Endothelial cell of umbilical vein (primary cell): ENCODE data around the gene EMP2. TPM values are rescaled to one million over a fixed set of nuclear protein-coding genes. Genes with fewer than 3 reads are reported as not detected.

Experiments
- BruUV-seq: library from RNA; stranded (reverse); fragments of 400-500 nt; replicated peaks from 2 replicates; lab custom pipeline; 2021; lab: Mats Ljungman, UMichigan
- CTCF ChIA-PET: fragments of 300-600, 350-600 bp; sonication (Branson Sonifier 250); formaldehyde crosslinking; loops from one replicate; lab custom pipeline; 2021; ENCODE audit warnings: antibody characterized with exemption, inconsistent platforms; lab: Charles Lee
- POLR2A ChIA-PET: fragments of 300-600, 350-600 bp; sonication (Branson Sonifier 250); formaldehyde crosslinking; loops from one replicate; lab custom pipeline; 2021; ENCODE audit warnings: antibody characterized with exemption, inconsistent platforms; lab: Charles Lee
- DNase-seq: peaks from one replicate; pipeline ENCODE4 v3.0.0-alpha.2; 2011; ENCODE audit warnings: low read depth, low spot score
- FAIRE-seq: peaks from 2 replicates; lab custom pipeline; 2011; peaks lifted over from hg19 to GRCh38; lab: Jason Lieb, UNC
- H2AFZ ChIP-seq: 2 replicates; pipeline ENCODE4 v1.6.0; 2012; ENCODE audit warnings: low read depth, low read length, control low read depth, inconsistent platforms
- H3K27ac ChIP-seq: 2 replicates; pipeline ENCODE4 v1.5.1; 2011; ENCODE audit warnings: low read depth, mild to moderate bottlenecking, control low read depth, low read length, moderate library complexity; ENCODE audit not compliant: insufficient read depth
- H3K27me3 ChIP-seq, 2 experiments: 2 replicates each; pipeline versions ENCODE4 v1.6.0 to v1.6.1; 2011; ENCODE audit warnings: low read length in 2 of 2, mixed read lengths in 1 of 2; ENCODE audit not compliant: control insufficient read depth in 2 of 2, insufficient read depth in 2 of 2
- H3K36me3 ChIP-seq, 2 experiments: 2 replicates in 1 of 2; 3 replicates in 1 of 2; pipeline ENCODE4 v1.5.1; 2011; ENCODE audit warnings: low read length in 2 of 2, mild to moderate bottlenecking in 1 of 2, moderate library complexity in 1 of 2; ENCODE audit not compliant: control insufficient read depth in 2 of 2, insufficient read depth in 2 of 2; ENCODE audit errors: extremely low read depth in 1 of 2
- H3K4me1 ChIP-seq: 3 replicates; pipeline ENCODE4 v1.5.1; 2011; ENCODE audit warnings: mild to moderate bottlenecking, low read length; ENCODE audit not compliant: control insufficient read depth, insufficient read depth; ENCODE audit errors: extremely low read depth
- H3K4me2 ChIP-seq: 2 replicates; pipeline ENCODE4 v1.6.1; 2011; ENCODE audit warnings: low read length, control low read depth, mixed read lengths; ENCODE audit not compliant: insufficient read depth
- H3K4me3 ChIP-seq, 3 experiments: fragments of 200-600 bp in 1 of 3; sonication (generic), shearing (Covaris generic) in 1 of 3; replicated peaks in 1 of 3; 2 replicates each; pipeline ENCODE4 v1.5.1; 2011 to 2016; ENCODE audit warnings: control low read depth in 3 of 3, low read length in 3 of 3, mild to moderate bottlenecking in 2 of 3, inconsistent platforms in 1 of 3, low read depth in 1 of 3, moderate library complexity in 1 of 3; ENCODE audit not compliant: insufficient read depth in 1 of 3
- H3K79me2 ChIP-seq: 2 replicates; pipeline ENCODE4 v1.6.0; 2012; ENCODE audit warnings: low read length, inconsistent platforms; ENCODE audit not compliant: control insufficient read depth, insufficient read depth
- H3K9ac ChIP-seq: replicated peaks from 2 replicates; pipeline ENCODE3; 2011; ENCODE audit warnings: low read length, control low read depth; ENCODE audit not compliant: insufficient read depth; ENCODE audit errors: extremely low read depth
- H3K9me1 ChIP-seq: replicated peaks from 3 replicates; pipeline ENCODE4 v1.6.0; 2011; ENCODE audit warnings: mild to moderate bottlenecking, low read length; ENCODE audit not compliant: control insufficient read depth, insufficient read depth; ENCODE audit errors: extremely low read depth
- H3K9me3 ChIP-seq: replicated peaks from 2 replicates; pipeline ENCODE4 v1.5.1; 2012; ENCODE audit warnings: low read length, inconsistent platforms; ENCODE audit not compliant: control insufficient read depth, insufficient read depth
- H4K20me1 ChIP-seq: replicated peaks from 2 replicates; pipeline ENCODE3; 2011; ENCODE audit warnings: mild to moderate bottlenecking, low read length; ENCODE audit not compliant: control insufficient read depth, insufficient read depth; ENCODE audit errors: extremely low read depth
- CTCF ChIP-seq, 2 donors: IDR thresholded peaks; 1 replicate in 1 of 2; 2 replicates in 1 of 2; pipeline ENCODE4 v1.5.1; 2011; ENCODE audit warnings: low read length in 2 of 2, mild to moderate bottlenecking in 2 of 2, moderate library complexity in 2 of 2, control low read depth in 1 of 2, inconsistent platforms in 1 of 2, low read depth in 1 of 2; ENCODE audit not compliant: insufficient read depth in 1 of 2; ENCODE audit errors: extremely low read depth in 1 of 2
- EZH2 ChIP-seq: IDR thresholded peaks from 2 replicates; pipeline ENCODE4 v1.6.1; 2012; ENCODE audit warnings: borderline replicate concordance, low read depth, mild to moderate bottlenecking, moderate library complexity, low read length, inconsistent platforms; ENCODE audit not compliant: severe bottlenecking
- FOS ChIP-seq: IDR thresholded peaks from 2 replicates; pipeline ENCODE4 v1.6.1; 2011; ENCODE audit warnings: mild to moderate bottlenecking, low read length, moderate library complexity, borderline replicate concordance; ENCODE audit not compliant: insufficient read depth
- GATA2 ChIP-seq: IDR thresholded peaks from 2 replicates; pipeline ENCODE4 v1.7.0; 2011; ENCODE audit warnings: low read depth, mild to moderate bottlenecking, moderate library complexity, mixed read lengths, low read length; ENCODE audit not compliant: insufficient read length, insufficient read depth
- JUN ChIP-seq: IDR thresholded peaks from 2 replicates; pipeline ENCODE4 v1.6.1; 2011; ENCODE audit warnings: borderline replicate concordance, low read depth; ENCODE audit not compliant: insufficient read length, insufficient read depth
- MAX ChIP-seq: IDR thresholded peaks from 2 replicates; pipeline ENCODE4 v1.6.1; 2011; ENCODE audit not compliant: insufficient read depth, insufficient read length
- MYC ChIP-seq: IDR thresholded peaks from one replicate; pipeline ENCODE4 v1.6.1; 2011; ENCODE audit warnings: mild to moderate bottlenecking, low read depth, low read length
- POLR2A ChIP-seq: IDR thresholded peaks from 2 replicates; pipeline ENCODE4 v1.6.1; 2012; ENCODE audit warnings: low read depth, mild to moderate bottlenecking, control low read depth, low read length
- POLR2AphosphoS5 ChIP-seq: IDR thresholded peaks from 2 replicates; pipeline ENCODE4 v1.6.1; 2012; ENCODE audit warnings: low read depth, mild to moderate bottlenecking, control low read depth, low read length, moderate library complexity; ENCODE audit not compliant: insufficient read depth
- dilution Hi-C: fragments of 300-500 bp; cut with MboI; formaldehyde crosslinking; loops from one replicate; pipeline ENCODE4 v1.15.0; 2019; ENCODE audit warnings: low sequenced_read_pairs; ENCODE audit not compliant: extremely low pct_ligation_motif_present
- intact Hi-C: fragments of 100-400 bp; cut with micrococcal nuclease; formaldehyde crosslinking; loops from one replicate; pipeline ENCODE4 v1.10.0; 2022
- polyA plus RNA-seq, 4 experiments: library from polyadenylated mRNA; depleted of rRNA in 3 of 4; stranded (reverse) in 3 of 4; unstranded in 1 of 4; fragments of >200 nt; gene quantifications; 2 replicates each; pipeline versions ENCODE4 v1.2.1 to v1.2.3, GENCODE V29; 2011 to 2012; ENCODE audit warnings: missing spikeins in 1 of 4
- total RNA-seq: library from RNA; stranded (reverse); gene quantifications from 2 replicates; pipeline ENCODE4 v1.2.3, GENCODE V29; 2021

Gene EMP2
- total and polyA plus RNA-seq, 2 donors (not counting 3 experiments of a cell fraction or from before 2014, with no cell fraction given), result 19.0 to 25.5 TPM

- no peaks in the 10 kb centered on the region for H3K36me3 ChIP-seq
- DNase-seq, result no peak
- POLR2A ChIA-PET, result no interaction called here
- H3K9me1 ChIP-seq, result no peaks in the 10 kb centered on the region
- no peaks in the 10 kb centered on the region for H3K79me2 ChIP-seq
- dilution Hi-C loops (no loop called here), intact Hi-C loops (no loop called here)
- CTCF ChIA-PET, result no interaction called here
- H3K9ac ChIP-seq, result no peak overlapping the region
- no peaks in the 10 kb centered on the region for H3K4me1 ChIP-seq
- no TSS peak for BruUV-seq
- no peak for TF ChIP-seq GATA2
- no peak for TF ChIP-seq POLR2AphosphoS5
- TF ChIP-seq POLR2A, result no peak
- no peaks in the 10 kb centered on the region for H3K27me3 ChIP-seq
- no peaks in the 10 kb centered on the region for H4K20me1 ChIP-seq
- no peak overlapping the region for H3K4me2 ChIP-seq
- H3K9me3 ChIP-seq, result no peaks in the 10 kb centered on the region
- H3K4me3 ChIP-seq, result no peak overlapping the region
- no peak overlapping the region for H3K27ac ChIP-seq
- no peak overlapping the region for H2AFZ ChIP-seq
- no peak for FAIRE-seq
Measured at GRCh38 chr16:10528635-10529034, 51.8 kb downstream of the EMP2 start.

- Histone ChIP-seq H3K4me1 (no peaks in the 10 kb centered on the region), H3K4me2 (no peak overlapping the region), H4K20me1 (no peaks in the 10 kb centered on the region), H3K4me3 (no peak overlapping the region), H3K36me3 (no peaks in the 10 kb centered on the region), H3K79me2 (no peaks in the 10 kb centered on the region), H3K9me3 (no peaks in the 10 kb centered on the region), H3K27me3 (no peaks in the 10 kb centered on the region), H3K9me1 (no peaks in the 10 kb centered on the region), H2AFZ (no peak overlapping the region), H3K27ac (no peak overlapping the region), H3K9ac (no peak overlapping the region)
- POLR2A ChIA-PET, result no interaction called here
- no peak for TF ChIP-seq MYC
- no peak for TF ChIP-seq MAX
- TF ChIP-seq EZH2, result no peak
- no peak for TF ChIP-seq CTCF (IDR thresholded peaks at IDR 0.05; ENCODE audit: extremely low read depth in 1 of 2, insufficient read depth in 1 of 2, low read depth in 1 of 2, low read length in 2 of 2)
- no peak for TF ChIP-seq POLR2A
- no peak for TF ChIP-seq GATA2
- no peak for TF ChIP-seq FOS
- no peak for TF ChIP-seq POLR2AphosphoS5
- no peak for TF ChIP-seq JUN
- dilution Hi-C loops, result no loop called here
- FAIRE-seq, result no peak
- CTCF ChIA-PET, result no interaction called here
- DNase-seq, result no peak
- BruUV-seq, result no TSS peak
- intact Hi-C loops, result no loop called here
Measured at GRCh38 chr16:10526962-10527361, 53.4 kb downstream of the EMP2 start.
